NCI-H69 (cell line): ENCODE results near the gene ATP1B3.
"Not testable (repeated sequence)": the region's sequence is repeated elsewhere in the genome, so short reads cannot be mapped to it uniquely, and the experiment has no call there.

ENCODE experiments used
- DNase-seq: peaks from one replicate; lab custom pipeline; 2025; lab: John Stamatoyannopoulos, UW

Gene ATP1B3

GRCh38 chr3:141905129-141905528 lies 28.7 kb downstream of the ATP1B3 start:
- no peak for DNase-seq

GRCh38 chr3:141909408-141909807 lies 33.0 kb downstream of the ATP1B3 start:
- DNase-seq: no peak

- DNase-seq: not testable (repeated sequence)
Measured at GRCh38 chr3:141909986-141910385, 33.5 kb downstream of the ATP1B3 start.

GRCh38 chr3:141913150-141913811 lies 36.8 kb downstream of the ATP1B3 start:
- peak; percentile 63 for DNase-seq

- no peak for DNase-seq
Measured at GRCh38 chr3:141914311-141914710, 37.9 kb downstream of the ATP1B3 start.

- no peak for DNase-seq
Measured at GRCh38 chr3:141915016-141915415, 38.6 kb downstream of the ATP1B3 start.

DNA sequence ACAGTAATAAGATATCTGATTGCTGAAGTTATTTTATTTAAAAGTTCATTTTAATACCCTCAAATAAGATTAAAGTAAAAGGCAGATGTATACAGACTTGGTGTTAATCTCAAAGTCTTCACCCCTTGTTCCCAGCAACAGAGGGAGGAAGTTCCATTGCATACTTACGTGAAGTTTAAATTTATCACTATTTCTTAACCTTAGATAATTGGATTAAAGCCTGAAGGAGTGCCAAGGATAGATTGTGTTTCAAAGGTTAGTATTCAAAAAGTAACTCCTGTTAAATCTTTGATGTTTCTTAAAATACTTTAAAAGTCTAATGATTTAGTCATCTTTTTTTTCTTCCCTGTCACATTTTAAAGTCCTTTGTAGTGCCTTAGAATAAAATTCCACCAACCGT lies 39.3 kb downstream of the ATP1B3 start:
- DNase-seq: no peak

- DNase-seq: peak; percentile 35
Measured at GRCh38 chr3:141920701-141921100, 44.3 kb downstream of the ATP1B3 start.

DNA sequence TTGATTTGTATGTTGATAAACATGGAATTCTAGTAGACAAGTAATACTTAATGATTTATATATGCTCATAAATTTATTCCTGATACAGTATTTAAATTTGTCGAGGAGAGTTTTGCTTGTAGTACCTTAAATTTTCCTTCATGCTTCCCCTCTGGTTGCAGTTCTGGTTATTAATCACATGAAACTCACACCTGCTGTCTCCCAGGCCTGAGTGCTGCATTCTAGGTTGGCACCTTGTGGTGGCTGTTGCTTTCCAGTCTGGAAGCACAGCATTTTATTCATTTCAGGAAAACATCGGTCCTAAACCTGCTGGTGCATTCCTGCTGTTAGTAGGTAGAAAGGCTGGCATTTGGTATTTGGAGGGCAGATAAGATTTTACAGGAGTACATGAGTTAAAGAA lies 44.9 kb downstream of the ATP1B3 start:
- DNase-seq: no peak

DNA sequence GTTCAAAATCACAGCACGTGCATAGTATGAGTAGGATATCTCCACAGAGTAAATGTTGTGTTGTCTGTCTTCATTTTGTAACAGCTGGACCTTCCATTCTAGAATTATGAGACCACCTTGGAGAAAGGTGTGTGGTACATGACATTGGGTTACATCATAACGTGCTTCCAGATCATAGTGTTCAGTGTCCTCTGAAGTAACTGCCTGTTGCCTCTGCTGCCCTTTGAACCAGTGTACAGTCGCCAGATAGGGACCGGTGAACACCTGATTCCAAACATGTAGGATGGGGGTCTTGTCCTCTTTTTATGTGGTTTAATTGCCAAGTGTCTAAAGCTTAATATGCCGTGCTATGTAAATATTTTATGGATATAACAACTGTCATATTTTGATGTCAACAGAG lies 49.2 kb downstream of the ATP1B3 start:
- DNase-seq: not testable (repeated sequence)

GRCh38 chr3:141926929-141927328 lies 50.5 kb downstream of the ATP1B3 start:
- no peak for DNase-seq

- no peak for DNase-seq
Measured at GRCh38 chr3:141928631-141929270, 52.3 kb downstream of the ATP1B3 start.

DNA sequence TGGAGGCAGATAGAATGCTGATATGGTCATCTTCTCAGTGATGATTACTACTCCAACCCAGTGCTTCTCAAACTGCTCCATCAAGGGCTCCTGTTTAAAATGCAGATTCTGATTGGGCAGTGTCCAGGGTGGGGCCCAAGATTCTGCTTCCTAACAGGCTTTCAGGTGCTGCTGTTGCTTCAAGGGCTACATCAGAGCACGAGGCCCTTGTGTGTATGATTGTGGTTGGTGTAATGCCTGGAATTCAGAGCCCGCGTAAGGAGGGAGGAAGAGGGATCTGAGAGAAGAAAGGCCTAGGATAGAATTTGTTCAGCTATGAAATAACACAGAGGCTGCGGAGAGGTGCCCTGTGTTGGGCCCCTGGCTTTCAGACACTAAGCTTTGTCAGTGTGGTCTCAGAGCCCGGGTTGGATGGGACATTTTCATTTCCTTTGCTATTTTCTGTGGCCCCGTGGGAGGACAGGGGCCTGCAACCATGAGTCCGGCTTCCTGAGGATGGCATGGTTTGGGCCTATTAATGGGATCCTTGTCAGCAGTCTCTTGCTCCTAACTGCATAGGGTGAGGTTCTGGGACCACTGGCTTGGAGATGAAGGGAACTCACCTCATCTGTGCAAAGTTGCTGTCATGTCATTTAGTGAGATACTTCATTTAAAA lies 53.0 kb downstream of the ATP1B3 start:
- no peak for DNase-seq

DNA sequence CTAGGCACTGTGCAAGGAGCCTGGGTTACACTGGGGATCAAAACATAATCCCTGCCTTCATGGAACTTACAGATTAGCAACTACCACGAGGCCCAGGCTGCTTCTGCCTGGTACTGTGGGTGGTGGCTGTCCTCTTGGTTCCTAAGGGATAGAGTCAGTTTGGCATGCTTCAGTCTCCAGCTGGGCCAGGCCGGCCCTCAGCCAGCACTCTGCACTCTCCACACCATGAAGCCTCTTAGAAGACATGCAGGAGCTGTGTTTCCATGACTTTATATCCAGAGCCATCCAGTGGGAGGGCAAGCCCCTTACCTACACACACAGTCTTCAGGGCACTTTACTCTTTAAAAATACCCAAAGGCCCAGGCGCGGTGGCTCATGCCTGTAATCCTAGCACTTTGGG lies 54.4 kb downstream of the ATP1B3 start:
- DNase-seq: no peak

- DNase-seq: no peak
Measured at GRCh38 chr3:141933421-141934300, 57.2 kb downstream of the ATP1B3 start.

GRCh38 chr3:141934354-141934753 lies 57.9 kb downstream of the ATP1B3 start:
- DNase-seq: no peak

- DNase-seq: no peak
Measured at GRCh38 chr3:141938011-141938500, 61.6 kb downstream of the ATP1B3 start.

GRCh38 chr3:141939759-141940158 lies 63.3 kb downstream of the ATP1B3 start:
- DNase-seq: no peak

DNA sequence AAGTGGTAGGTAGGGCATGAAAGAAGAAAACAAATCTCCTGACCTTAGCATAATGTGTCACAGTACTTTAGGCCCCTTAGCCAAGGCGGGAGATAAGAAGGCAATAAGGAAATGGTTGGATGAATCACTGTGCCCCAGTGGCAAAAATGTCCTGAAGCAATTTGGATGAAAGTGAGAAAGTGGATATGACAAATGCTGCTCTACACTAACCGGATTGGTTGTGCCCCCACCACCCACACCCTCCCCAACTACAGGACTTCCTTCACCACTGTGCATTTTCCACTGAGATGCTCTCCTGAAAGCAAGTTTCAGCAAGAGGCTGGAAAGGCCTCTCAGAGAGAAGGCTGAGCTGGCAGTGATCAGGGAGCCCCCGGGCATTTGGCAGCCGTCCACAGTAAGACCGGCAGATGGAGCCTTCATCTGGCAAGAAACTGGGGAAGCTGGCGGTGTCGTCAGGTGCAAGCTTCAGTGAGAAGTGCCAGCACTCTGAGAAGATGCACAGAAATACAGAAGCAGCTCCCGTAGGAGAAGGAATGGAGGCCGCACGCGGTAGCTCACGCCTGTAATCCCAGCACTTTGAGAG lies 63.8 kb downstream of the ATP1B3 start:
- peak; percentile 86 for DNase-seq

DNA sequence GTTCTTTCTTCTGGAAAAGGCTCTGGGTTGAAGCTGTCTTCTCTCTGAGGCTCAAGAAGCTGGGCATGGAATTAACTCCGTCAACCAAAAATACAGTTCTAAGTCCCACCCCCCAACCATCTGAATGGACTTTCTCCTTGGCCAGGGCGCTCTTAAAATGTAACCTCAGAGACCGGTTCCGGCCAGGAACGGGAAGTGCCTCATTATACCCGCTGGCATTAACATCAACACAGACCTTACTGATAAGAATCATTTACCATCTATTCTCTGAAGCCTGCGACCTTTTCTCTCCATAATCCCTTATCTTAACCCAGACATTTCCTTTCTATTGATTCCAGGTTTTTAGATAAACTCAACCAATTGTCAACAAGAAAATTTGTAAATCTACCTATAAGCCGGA lies 64.7 kb downstream of the ATP1B3 start:
- DNase-seq: no peak

- no peak for DNase-seq
Measured at GRCh38 chr3:141942006-141942405, 65.6 kb downstream of the ATP1B3 start.
